ENCODE measurements around the gene FBXL20. TPM values are rescaled to one million over a fixed set of nuclear protein-coding genes. Genes with fewer than 3 reads are reported as not detected.

The FBXL20 gene
- total RNA-seq, 1 experiment from 2014 or later = 17.2 TPM

DNA sequence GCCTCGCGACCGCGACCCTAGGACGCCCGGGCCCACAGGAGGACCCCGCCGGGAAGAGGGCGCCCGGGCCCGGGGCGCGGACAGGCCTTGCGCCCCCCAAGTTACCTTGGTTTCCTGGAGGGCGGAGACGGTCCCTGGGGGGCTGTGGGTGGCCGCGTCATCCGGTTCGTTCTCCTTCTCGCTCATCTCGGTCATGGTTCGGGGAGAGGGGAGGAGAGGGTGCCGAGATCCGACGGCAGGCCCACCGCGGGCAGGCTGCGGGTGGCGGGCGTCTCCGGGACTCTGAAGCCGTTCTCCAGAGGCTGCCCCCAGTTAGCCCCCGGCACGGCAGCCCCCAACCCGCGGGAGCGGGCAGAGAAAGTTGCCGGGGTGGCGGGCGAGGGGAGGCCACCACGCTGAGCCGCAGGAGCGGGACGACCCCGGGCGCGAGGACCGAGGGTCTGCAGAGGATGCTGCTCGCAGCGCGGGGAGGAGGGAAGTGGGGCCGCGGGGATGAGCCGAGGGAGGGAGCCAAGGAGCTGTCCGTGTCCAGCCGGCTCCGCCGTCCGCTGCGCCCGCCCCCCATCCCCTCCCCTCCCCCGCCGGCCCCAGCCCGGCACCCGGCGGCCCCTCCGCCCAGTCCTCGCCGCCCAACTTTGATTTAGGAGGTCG is 176.0 kb downstream of the FBXL20 start, which contains the start of gene STAC2:
TSS of gene STAC2 (minus strand) at position 638 of the 651 bp plus-strand sequence. CDS start at position 195, 443 bp downstream.
- Histone ChIP-seq H3K4me1 (ENCODE audit: control insufficient read depth in 1 of 2, insufficient read depth in 2 of 2, low read length in 2 of 2) (peaks cover 7 to 16% of the 10 kb centered on the region in 2 experiments; a peak in 3 of 4 replicates), H3K9ac (ENCODE audit: low read length) (no peak within 1 kb of the TSS), H3K27ac (ENCODE audit: low read depth, low read length) (no peak within 1 kb of the TSS; the same call in 1 of the 2 replicates), H2AFZ (ENCODE audit: low read depth, low read length, poor library complexity, severe bottlenecking) (no peak within 1 kb of the TSS), H3K79me2 (ENCODE audit: insufficient read depth, low read length) (no peaks in the 10 kb centered on the region), H3K4me3 (replicated peaks in 1 of 2; ENCODE audit: low read depth in 1 of 2, low read length in 2 of 2) (no peak within 1 kb of the TSS), H3K4me2 (ENCODE audit: low read length) (no peak within 1 kb of the TSS), H3K9me2 (ENCODE audit: insufficient read depth) (no peaks in the 10 kb centered on the region), H3K36me3 (ENCODE audit: control insufficient read depth in 1 of 2, insufficient read depth in 2 of 2, low read length in 2 of 2) (no peaks in the 10 kb centered on the region), H3K9me3 (ENCODE audit: control insufficient read depth in 1 of 2, insufficient read depth in 1 of 2, low read depth in 1 of 2, low read length in 2 of 2) (no peaks in the 10 kb centered on the region), H4K20me1 (ENCODE audit: insufficient read depth) (no peaks in the 10 kb centered on the region), H3K27me3 (ENCODE audit: insufficient read depth, low read length) (no peaks in the 10 kb centered on the region)
- no TSS peak for BruUV-seq (replicated peaks)
- ChIA-PET POLR2A (no interaction called here), RAD21 (ENCODE audit: low non-redundant PET in 1 of 2, low total read pairs in 2 of 2, uncharacterized antibody in 2 of 2, unreplicated experiment in 2 of 2) (no interaction called here), CTCF (no interaction called here)
- DNase-seq (ENCODE audit: low read depth, low spot score) = no peak
- TF ChIP-seq JUND (IDR thresholded peaks at IDR 0.05) (no peak), CTCF (IDR thresholded peaks at IDR 0.05 in 2 of 3, conservative IDR thresholded peaks at IDR 0.05 in 1 of 3; ENCODE audit: borderline replicate concordance in 1 of 3, insufficient read depth in 1 of 3, low read depth in 2 of 3, low read length in 2 of 3) (no peak)
- ATAC-seq = no peak
- intact Hi-C loops (cut with micrococcal nuclease) = no loop called here

DNA sequence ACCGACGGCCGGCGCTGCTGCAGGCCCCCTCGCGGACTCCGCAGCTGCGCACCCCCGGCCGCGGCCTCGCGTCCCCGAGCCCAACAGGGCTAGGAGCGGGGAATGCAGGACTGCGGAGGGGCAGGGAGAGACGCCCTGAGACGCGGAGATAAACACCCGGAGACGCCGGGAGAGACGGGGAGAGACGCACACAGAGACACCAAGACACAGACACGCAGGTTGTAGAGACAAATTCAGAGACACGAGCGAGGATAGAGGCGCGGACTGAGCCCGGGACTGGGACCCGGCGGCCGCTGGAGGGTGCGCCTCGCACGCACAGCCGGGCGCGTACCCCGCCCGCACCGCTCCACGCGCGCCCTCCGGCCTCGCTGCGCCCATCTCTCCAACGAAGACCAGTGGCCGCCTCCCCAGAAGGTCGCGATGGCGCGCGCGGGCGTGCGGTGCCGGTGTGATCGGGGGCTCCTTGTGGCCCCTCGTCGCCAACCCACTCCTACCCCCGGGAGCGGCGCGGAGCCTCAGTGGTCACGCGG is 176.6 kb downstream of the FBXL20 start:
- no peak overlapping the region for H3K9ac ChIP-seq (ENCODE audit: low read length)
- H3K27me3 ChIP-seq (ENCODE audit: insufficient read depth, low read length) = no peaks in the 10 kb centered on the region
- H3K27ac ChIP-seq (ENCODE audit: low read depth, low read length) = no peak overlapping the region; the same call in 1 of the 2 replicates
- ATAC-seq (no peak), DNase-seq (ENCODE audit: low read depth, low spot score) (no peak)
- no peaks in the 10 kb centered on the region for H3K36me3 ChIP-seq (ENCODE audit: control insufficient read depth in 1 of 2, insufficient read depth in 2 of 2, low read length in 2 of 2)
- POLR2A ChIA-PET = no interaction called here
- no peaks in the 10 kb centered on the region for H3K9me2 ChIP-seq (ENCODE audit: insufficient read depth)
- CTCF ChIA-PET = no interaction called here
- no peak for TF ChIP-seq POLR2A (IDR thresholded peaks at IDR 0.05; ENCODE audit: borderline replicate concordance, extremely low read depth, insufficient read depth, insufficient read length)
- no peak for TF ChIP-seq ZFX (IDR thresholded peaks at IDR 0.05)
- TF ChIP-seq TCF7L2 (IDR thresholded peaks at IDR 0.05; ENCODE audit: borderline replicate concordance, extremely low read depth, insufficient read depth, insufficient read length) = no peak
- no peak for TF ChIP-seq EZH2 (IDR thresholded peaks at IDR 0.05)
- TF ChIP-seq MAX (IDR thresholded peaks at IDR 0.05) = no peak
- no peak for TF ChIP-seq YY1 (IDR thresholded peaks at IDR 0.05; ENCODE audit: extremely low read depth, insufficient replicate concordance, low read depth, low read length)
- no peak for TF ChIP-seq POLR2AphosphoS5 (IDR thresholded peaks at IDR 0.05; ENCODE audit: low read depth, low read length)
- no peak for TF ChIP-seq EZH2phosphoT487 (IDR thresholded peaks at IDR 0.05; ENCODE audit: borderline replicate concordance)
- no peaks in the 10 kb centered on the region for H3K79me2 ChIP-seq (ENCODE audit: insufficient read depth, low read length)
- peaks cover 7 to 16% of the 10 kb centered on the region in 2 experiments; a peak in 3 of 4 replicates for H3K4me1 ChIP-seq (ENCODE audit: control insufficient read depth in 1 of 2, insufficient read depth in 2 of 2, low read length in 2 of 2)
- no peaks in the 10 kb centered on the region for H4K20me1 ChIP-seq (ENCODE audit: insufficient read depth)
- BruUV-seq (replicated peaks) = no TSS peak
- intact Hi-C loops (cut with micrococcal nuclease) = no loop called here
- no peak overlapping the region for H3K4me2 ChIP-seq (ENCODE audit: low read length)
- no peak overlapping the region for H2AFZ ChIP-seq (ENCODE audit: low read depth, low read length, poor library complexity, severe bottlenecking)
- RAD21 ChIA-PET (ENCODE audit: low non-redundant PET in 1 of 2, low total read pairs in 2 of 2, uncharacterized antibody in 2 of 2, unreplicated experiment in 2 of 2) = no interaction called here
- no peak overlapping the region for H3K4me3 ChIP-seq (replicated peaks in 1 of 2; ENCODE audit: low read depth in 1 of 2, low read length in 2 of 2)
- H3K9me3 ChIP-seq (ENCODE audit: control insufficient read depth in 1 of 2, insufficient read depth in 1 of 2, low read depth in 1 of 2, low read length in 2 of 2) = no peaks in the 10 kb centered on the region

All from HCT116 (cell line).